BLaER1 treated with 17β-estradiol and CSF1 and Interleukin-3, amounts not matched to agents 10 nM and 100 nM (cell line): ENCODE results near the gene MAN2A2.

Source experiments
- H3K27ac ChIP-seq, 11 experiments: shearing (Covaris generic); formaldehyde crosslinking; 2 replicates each; pipeline ENCODE4 v1.8.1; 2022
- H3K27me3 ChIP-seq, 11 experiments: shearing (Covaris generic); formaldehyde crosslinking; 2 replicates each; pipeline ENCODE4 v1.8.1; 2022
- H3K36me3 ChIP-seq, 11 experiments: shearing (Covaris generic); formaldehyde crosslinking; 2 replicates each; pipeline ENCODE4 v1.8.1; 2022
- H3K4me1 ChIP-seq, 10 experiments: shearing (Covaris generic); formaldehyde crosslinking; 2 replicates each; pipeline ENCODE4 v1.8.1; 2022
- H3K4me2 ChIP-seq, 11 experiments: shearing (Covaris generic); formaldehyde crosslinking; 2 replicates each; pipeline ENCODE4 v1.8.1; 2022
- H3K4me3 ChIP-seq, 10 experiments: shearing (Covaris generic); formaldehyde crosslinking; 2 replicates each; pipeline ENCODE4 v1.8.1; 2022
- H3K9ac ChIP-seq, 11 experiments: shearing (Covaris generic); formaldehyde crosslinking; 2 replicates each; pipeline ENCODE4 v1.8.1; 2022
- H3K9me3 ChIP-seq, 11 experiments: shearing (Covaris generic); formaldehyde crosslinking; replicated peaks in 1 of 11; 2 replicates each; pipeline ENCODE4 v1.8.1; 2022
- H4K20me1 ChIP-seq, 11 experiments: shearing (Covaris generic); formaldehyde crosslinking; 2 replicates each; pipeline ENCODE4 v1.8.1; 2022
- Cebpa-rat ChIP-seq, 11 experiments: shearing (Covaris generic); IDR thresholded peaks; 2 replicates each; pipeline ENCODE4 v1.8.1; 2022

Gene MAN2A2

GRCh38 chr15:90884719-90885431, 18.2 kb upstream of the MAN2A2 start:
- peak overlapping the region; percentile 90 to 97 (median 94) for H3K27ac ChIP-seq
- H4K20me1 ChIP-seq: peaks cover 4 to 66% (median 29%) of the 10 kb centered on the region in 11 experiments; a peak in 15 of 22 replicates
- peak overlapping the region; percentile 88 to 97 (median 91) for H3K9ac ChIP-seq
- peak overlapping the region; percentile 63 to 89 (median 74) for H3K4me3 ChIP-seq
- peaks cover 49 to 70% (median 67%) of the 10 kb centered on the region in 11 experiments for H3K36me3 ChIP-seq
- H3K4me2 ChIP-seq: peak overlapping the region; percentile 91 to 100 (median 99)
- H3K4me1 ChIP-seq: peaks cover 40 to 66% (median 50%) of the 10 kb centered on the region in 10 experiments
- H3K9me3 ChIP-seq: no peaks in the 10 kb centered on the region
- no peak for TF ChIP-seq Cebpa-rat (IDR thresholded peaks at IDR 0.05)
- H3K27me3 ChIP-seq: no peaks in the 10 kb centered on the region

- Histone ChIP-seq H3K9ac (peak overlapping the region; percentile 88 to 97 (median 91)), H4K20me1 (peaks cover 4 to 66% (median 34%) of the 10 kb centered on the region in 11 experiments; a peak in 16 of 22 replicates), H3K4me3 (peak overlapping the region; percentile 63 to 89 (median 74)), H3K4me2 (peak overlapping the region; percentile 91 to 100 (median 99)), H3K4me1 (peaks cover 39 to 66% (median 49%) of the 10 kb centered on the region in 10 experiments), H3K27ac (peak overlapping the region; percentile 90 to 97 (median 94); a peak in 21 of 22 replicates), H3K9me3 (no peaks in the 10 kb centered on the region), H3K27me3 (no peaks in the 10 kb centered on the region), H3K36me3 (peaks cover 48 to 69% (median 66%) of the 10 kb centered on the region in 11 experiments)
- 0 out of 22 replicates have a peak, but pooled peaks of 1 of the 11 experiments have one; percentile 42 for TF ChIP-seq Cebpa-rat (IDR thresholded peaks at IDR 0.05)
Observed at GRCh38 chr15:90885432-90886290, 17.4 kb upstream of the MAN2A2 start.

GRCh38 chr15:90886291-90886614, 16.8 kb upstream of the MAN2A2 start:
- H3K9ac ChIP-seq: peak overlapping the region in 9 of 11 experiments; percentile 30 to 97 (median 89); a peak in 15 of 22 replicates
- H3K27me3 ChIP-seq: no peaks in the 10 kb centered on the region
- TF ChIP-seq Cebpa-rat (IDR thresholded peaks at IDR 0.05): no peak
- H3K27ac ChIP-seq: peak overlapping the region in 6 of 11 experiments; percentile 34 to 97 (median 92); a peak in 7 of 22 replicates
- peaks cover 4 to 66% (median 40%) of the 10 kb centered on the region in 11 experiments; a peak in 16 of 22 replicates for H4K20me1 ChIP-seq
- H3K4me3 ChIP-seq: peak overlapping the region in 6 of 10 experiments; percentile 74 to 89 (median 77); a peak in 10 of 20 replicates
- H3K36me3 ChIP-seq: peaks cover 48 to 69% (median 66%) of the 10 kb centered on the region in 11 experiments
- H3K4me2 ChIP-seq: peak overlapping the region; percentile 91 to 100 (median 99); a peak in 20 of 22 replicates
- H3K9me3 ChIP-seq: no peaks in the 10 kb centered on the region
- H3K4me1 ChIP-seq: peaks cover 39 to 64% (median 49%) of the 10 kb centered on the region in 10 experiments

- peaks cover 4 to 66% (median 41%) of the 10 kb centered on the region in 11 experiments; a peak in 16 of 22 replicates for H4K20me1 ChIP-seq
- H3K9ac ChIP-seq: peak overlapping the region in 9 of 11 experiments; percentile 35 to 97 (median 89); a peak in 15 of 22 replicates
- peak overlapping the region in 6 of 11 experiments; percentile 99 to 100 (median 100); a peak in 10 of 22 replicates for H3K4me2 ChIP-seq
- peak overlapping the region in 4 of 11 experiments; percentile 5 to 40 (median 20); a peak in 5 of 22 replicates for H3K27ac ChIP-seq
- no peak for TF ChIP-seq Cebpa-rat (IDR thresholded peaks at IDR 0.05)
- peak overlapping the region in 4 of 10 experiments; percentile 74 to 89 (median 75); a peak in 3 of 20 replicates for H3K4me3 ChIP-seq
- H3K4me1 ChIP-seq: peaks cover 39 to 56% (median 48%) of the 10 kb centered on the region in 10 experiments
- peaks cover 48 to 69% (median 66%) of the 10 kb centered on the region in 11 experiments for H3K36me3 ChIP-seq
- H3K27me3 ChIP-seq: no peaks in the 10 kb centered on the region
- H3K9me3 ChIP-seq: no peaks in the 10 kb centered on the region
Observed at GRCh38 chr15:90887037-90887481, 16.0 kb upstream of the MAN2A2 start.

- TF ChIP-seq Cebpa-rat (IDR thresholded peaks at IDR 0.05): no peak
- peaks cover 4 to 85% (median 41%) of the 10 kb centered on the region in 11 experiments; a peak in 16 of 22 replicates for H4K20me1 ChIP-seq
Observed at GRCh38 chr15:90889313-90889730, 13.8 kb upstream of the MAN2A2 start.

GRCh38 chr15:90889736-90890456, 13.2 kb upstream of the MAN2A2 start:
- Histone ChIP-seq H3K4me2 (no peak overlapping the region), H3K9ac (no peak overlapping the region), H3K9me3 (no peaks in the 10 kb centered on the region), H3K27ac (no peak overlapping the region), H4K20me1 (peaks cover 4 to 89% (median 44%) of the 10 kb centered on the region in 11 experiments; a peak in 16 of 22 replicates), H3K36me3 (peaks cover 70 to 87% (median 85%) of the 10 kb centered on the region in 11 experiments), H3K4me3 (no peak overlapping the region), H3K4me1 (peaks cover 17 to 38% (median 24%) of the 10 kb centered on the region in 10 experiments), H3K27me3 (no peaks in the 10 kb centered on the region)
- TF ChIP-seq Cebpa-rat (IDR thresholded peaks at IDR 0.05): no peak

More at GRCh38 chr15:90889313-90889730, 13.8 kb upstream of the MAN2A2 start:
- peak overlapping the region in 2 of 11 experiments; percentile 11 to 22; a peak in 1 of 22 replicates for H3K9ac ChIP-seq
- no peak overlapping the region for H3K27ac ChIP-seq
- no peak overlapping the region for H3K4me3 ChIP-seq
- peaks cover 65 to 81% (median 79%) of the 10 kb centered on the region in 11 experiments for H3K36me3 ChIP-seq
- H3K27me3 ChIP-seq: no peaks in the 10 kb centered on the region
- H3K4me1 ChIP-seq: peaks cover 20 to 35% (median 28%) of the 10 kb centered on the region in 10 experiments
- no peak overlapping the region for H3K4me2 ChIP-seq
- H3K9me3 ChIP-seq: no peaks in the 10 kb centered on the region

GRCh38 chr15:90890839-90891238, 12.3 kb upstream of the MAN2A2 start:
- Histone ChIP-seq H3K4me3 (no peak overlapping the region), H3K4me1 (peaks cover 9 to 42% (median 21%) of the 10 kb centered on the region in 10 experiments), H4K20me1 (peaks cover 4 to 97% (median 52%) of the 10 kb centered on the region in 11 experiments; a peak in 15 of 22 replicates), H3K27ac (no peak overlapping the region), H3K27me3 (no peaks in the 10 kb centered on the region), H3K4me2 (no peak overlapping the region), H3K9me3 (no peaks in the 10 kb centered on the region), H3K36me3 (peaks cover 80 to 97% (median 94%) of the 10 kb centered on the region in 11 experiments), H3K9ac (0 out of 22 replicates have a peak overlapping the region, but pooled peaks of 1 of the 11 experiments have one; percentile 34)
- TF ChIP-seq Cebpa-rat (IDR thresholded peaks at IDR 0.05): no peak
